Loucy (cell line): ENCODE measurements around the gene SRBD1.

Experiments
- H2AFZ ChIP-seq: fragments of 200-600 bp; sonication (generic); 2 replicates; pipeline ENCODE4 v1.6.0; 2016; ENCODE audit warnings: antibody characterized with exemption, mild to moderate bottlenecking, low read length, moderate library complexity
- H3F3A ChIP-seq: fragments of 200-600 bp; 2 replicates; pipeline ENCODE4 v1.6.0; 2016; ENCODE audit warnings: antibody characterized with exemption, low read depth, mild to moderate bottlenecking
- H3K27me3 ChIP-seq: fragments of 200-600 bp; sonication (generic); 2 replicates; pipeline ENCODE4 v1.6.1; 2014; ENCODE audit warnings: low read length, mild to moderate bottlenecking; ENCODE audit not compliant: insufficient read depth, poor library complexity, severe bottlenecking
- H3K36me3 ChIP-seq: fragments of 200-600 bp; sonication (generic); 2 replicates; pipeline ENCODE4 v1.6.1; 2016; ENCODE audit warnings: low read length; ENCODE audit not compliant: insufficient read depth
- H3K4me1 ChIP-seq: fragments of 200-600 bp; sonication (generic); 2 replicates; pipeline ENCODE4 v1.5.1; 2014; ENCODE audit warnings: low read length, mild to moderate bottlenecking; ENCODE audit not compliant: insufficient read depth, poor library complexity, severe bottlenecking
- H3K4me2 ChIP-seq: fragments of 200-600 bp; sonication (generic); 2 replicates; pipeline ENCODE4 v1.6.0; 2014; ENCODE audit warnings: antibody characterized with exemption, low read length, low read depth, mild to moderate bottlenecking; ENCODE audit not compliant: poor library complexity, severe bottlenecking
- H3K4me3 ChIP-seq: fragments of 200-600 bp; sonication (generic); 2 replicates; pipeline ENCODE4 v1.5.1; 2014; ENCODE audit warnings: low read length, mild to moderate bottlenecking, mixed read lengths; ENCODE audit not compliant: poor library complexity, severe bottlenecking
- H3K79me2 ChIP-seq: fragments of 200-600 bp; sonication (generic); 2 replicates; pipeline ENCODE4 v1.6.1; 2014; ENCODE audit warnings: low read length; ENCODE audit not compliant: insufficient read depth
- H3K9ac ChIP-seq: fragments of 200-600 bp; sonication (generic); 2 replicates; pipeline ENCODE4 v1.6.0; 2014; ENCODE audit warnings: mild to moderate bottlenecking, low read depth, low read length, moderate library complexity; ENCODE audit not compliant: poor library complexity, severe bottlenecking
- H3K9me2 ChIP-seq: fragments of 200-600 bp; sonication (generic); replicated peaks from 2 replicates; pipeline ENCODE4 v1.6.1; 2016; ENCODE audit warnings: low read depth, low read length, mixed read lengths
- H3K9me3 ChIP-seq: fragments of 200-600 bp; sonication (generic); 2 replicates; pipeline ENCODE4 v1.6.1; 2014; ENCODE audit warnings: mild to moderate bottlenecking, antibody characterized with exemption, low read length, low read depth; ENCODE audit not compliant: insufficient read depth
- H4K20me1 ChIP-seq: fragments of 200-600 bp; sonication (generic); 2 replicates; pipeline ENCODE4 v1.6.0; 2014; ENCODE audit warnings: antibody characterized with exemption, low read length, mild to moderate bottlenecking; ENCODE audit not compliant: insufficient read depth, poor library complexity, severe bottlenecking
- CTCF ChIP-seq: fragments of 200-600 bp; sonication (generic); conservative IDR thresholded peaks from 2 replicates; pipeline ENCODE4 v1.5.1; 2014; ENCODE audit warnings: mild to moderate bottlenecking, antibody characterized with exemption, low read length
- EZH2phosphoT487 ChIP-seq: fragments of 200-600 bp; IDR thresholded peaks from 2 replicates; pipeline ENCODE4 v1.6.1; 2018; ENCODE audit warnings: antibody characterized with exemption, mild to moderate bottlenecking, moderate library complexity, borderline replicate concordance

Gene SRBD1

GRCh38 chr2:45445037-45445436, 166.0 kb downstream of the SRBD1 start:
- peaks cover 6% of the 10 kb centered on the region; the same call in 1 of the 2 replicates for H3K36me3 ChIP-seq
- no peaks in the 10 kb centered on the region for H3K27me3 ChIP-seq
- H3K79me2 ChIP-seq = no peaks in the 10 kb centered on the region
- H3K4me3 ChIP-seq = no peak overlapping the region
- H4K20me1 ChIP-seq = no peaks in the 10 kb centered on the region
- H3K9me2 ChIP-seq = no peaks in the 10 kb centered on the region
- H3K4me2 ChIP-seq = no peak overlapping the region
- H2AFZ ChIP-seq = no peak overlapping the region
- no peaks in the 10 kb centered on the region for H3F3A ChIP-seq
- no peaks in the 10 kb centered on the region for H3K9me3 ChIP-seq
- TF ChIP-seq EZH2phosphoT487 = no peak
- TF ChIP-seq CTCF = no peak
- no peak overlapping the region for H3K9ac ChIP-seq
- H3K4me1 ChIP-seq = no peaks in the 10 kb centered on the region

GRCh38 chr2:45443012-45443411, 168.1 kb downstream of the SRBD1 start:
- no peaks in the 10 kb centered on the region for H3K27me3 ChIP-seq
- H3K9me3 ChIP-seq = peaks cover 4% of the 10 kb centered on the region; the same call in 1 of the 2 replicates
- no peak overlapping the region for H2AFZ ChIP-seq
- no peaks in the 10 kb centered on the region for H3K4me1 ChIP-seq
- peaks cover 9% of the 10 kb centered on the region; the same call in 1 of the 2 replicates for H3K36me3 ChIP-seq
- no peaks in the 10 kb centered on the region for H3K79me2 ChIP-seq
- no peaks in the 10 kb centered on the region for H3K9me2 ChIP-seq
- no peak overlapping the region for H3K4me2 ChIP-seq
- no peak overlapping the region for H3K9ac ChIP-seq
- no peaks in the 10 kb centered on the region for H4K20me1 ChIP-seq
- TF ChIP-seq EZH2phosphoT487 (no peak), CTCF (no peak)
- no peaks in the 10 kb centered on the region for H3F3A ChIP-seq
- no peak overlapping the region for H3K4me3 ChIP-seq

GRCh38 chr2:45442026-45442425, 169.0 kb downstream of the SRBD1 start:
- Histone ChIP-seq H3K79me2 (no peaks in the 10 kb centered on the region), H3F3A (no peaks in the 10 kb centered on the region), H3K9me3 (peaks cover 13% of the 10 kb centered on the region), H3K9me2 (no peaks in the 10 kb centered on the region), H3K27me3 (no peaks in the 10 kb centered on the region), H3K4me1 (no peaks in the 10 kb centered on the region), H3K4me2 (no peak overlapping the region), H3K36me3 (peaks cover 18% of the 10 kb centered on the region; the same call in 1 of the 2 replicates), H2AFZ (no peak overlapping the region), H3K4me3 (no peak overlapping the region), H3K9ac (no peak overlapping the region), H4K20me1 (no peaks in the 10 kb centered on the region)
- TF ChIP-seq EZH2phosphoT487 = no peak
- no peak for TF ChIP-seq CTCF
